ENCODE results near the gene ANO4. TPM values are rescaled to one million over a fixed set of nuclear protein-coding genes. Genes with fewer than 3 reads are reported as not detected.

Gene ANO4
- total RNA-seq, 1 donor from 2014 or later = 0.74 TPM

DNA sequence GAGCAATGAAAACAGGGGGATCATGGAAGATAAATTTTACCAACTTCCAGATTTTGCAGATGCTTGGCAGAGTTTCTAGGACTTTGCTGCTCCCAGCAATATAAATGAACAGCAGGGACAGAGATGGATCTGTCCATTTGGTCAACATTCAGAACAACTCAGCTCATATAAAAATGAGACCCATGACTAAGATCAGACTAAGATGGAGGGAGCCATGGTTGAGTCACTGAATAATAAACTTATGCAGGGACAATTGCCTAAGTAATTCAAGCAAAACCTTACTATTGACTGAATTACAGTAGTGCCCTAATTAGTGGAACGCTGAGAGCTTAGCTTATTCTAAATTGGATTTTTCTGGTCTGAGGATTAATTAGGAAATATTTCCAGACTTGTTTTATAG is 210.3 kb downstream of the ANO4 start:
- Histone ChIP-seq H3K4me1 (no peaks in the 10 kb centered on the region), H3K4me3 (no peak overlapping the region), H3K9me3 (no peaks in the 10 kb centered on the region), H3K27ac (no peak overlapping the region), H3K27me3 (no peaks in the 10 kb centered on the region), H3K36me3 (no peaks in the 10 kb centered on the region)
- DNase-seq (ENCODE audit: extremely low spot score in 2 of 2) = no peak
- intact Hi-C loops (cut with DNase I) = no loop called here
- TF ChIP-seq, protein P1, sequence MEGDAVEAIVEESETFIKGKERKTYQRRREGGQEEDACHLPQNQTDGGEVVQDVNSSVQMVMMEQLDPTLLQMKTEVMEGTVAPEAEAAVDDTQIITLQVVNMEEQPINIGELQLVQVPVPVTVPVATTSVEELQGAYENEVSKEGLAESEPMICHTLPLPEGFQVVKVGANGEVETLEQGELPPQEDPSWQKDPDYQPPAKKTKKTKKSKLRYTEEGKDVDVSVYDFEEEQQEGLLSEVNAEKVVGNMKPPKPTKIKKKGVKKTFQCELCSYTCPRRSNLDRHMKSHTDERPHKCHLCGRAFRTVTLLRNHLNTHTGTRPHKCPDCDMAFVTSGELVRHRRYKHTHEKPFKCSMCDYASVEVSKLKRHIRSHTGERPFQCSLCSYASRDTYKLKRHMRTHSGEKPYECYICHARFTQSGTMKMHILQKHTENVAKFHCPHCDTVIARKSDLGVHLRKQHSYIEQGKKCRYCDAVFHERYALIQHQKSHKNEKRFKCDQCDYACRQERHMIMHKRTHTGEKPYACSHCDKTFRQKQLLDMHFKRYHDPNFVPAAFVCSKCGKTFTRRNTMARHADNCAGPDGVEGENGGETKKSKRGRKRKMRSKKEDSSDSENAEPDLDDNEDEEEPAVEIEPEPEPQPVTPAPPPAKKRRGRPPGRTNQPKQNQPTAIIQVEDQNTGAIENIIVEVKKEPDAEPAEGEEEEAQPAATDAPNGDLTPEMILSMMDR (IDR thresholded peaks at IDR 0.05) = no peak
- TF ChIP-seq POLR2A (IDR thresholded peaks at IDR 0.05) = no peak
- no peak for TF ChIP-seq POLR2AphosphoS5 (IDR thresholded peaks at IDR 0.05; ENCODE audit: insufficient read depth in 1 of 2, low read depth in 1 of 2)

DNA sequence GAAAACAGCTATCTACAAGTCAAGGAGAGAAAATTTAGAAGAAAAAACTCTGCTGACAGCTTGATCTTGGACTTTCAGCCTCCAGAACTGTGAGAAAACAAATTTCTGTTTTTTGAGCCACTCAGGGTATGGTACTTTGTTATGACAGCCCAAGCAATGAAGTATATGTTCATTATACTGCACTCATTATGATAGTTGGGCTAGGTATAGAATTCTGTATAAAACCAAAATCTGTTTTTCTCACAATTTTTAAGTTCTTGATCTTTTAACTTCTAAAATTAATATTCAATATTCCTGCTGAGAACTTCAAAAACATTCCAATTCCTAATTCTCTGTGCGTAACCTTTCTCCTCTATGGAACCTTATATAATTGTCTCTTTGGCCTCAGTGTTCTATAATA is 214.7 kb downstream of the ANO4 start:
- Histone ChIP-seq H3K9me3 (no peaks in the 10 kb centered on the region), H3K36me3 (no peaks in the 10 kb centered on the region), H3K27ac (no peak overlapping the region), H3K27me3 (no peaks in the 10 kb centered on the region), H3K4me3 (no peak overlapping the region), H3K4me1 (no peaks in the 10 kb centered on the region)
- no peak for DNase-seq (ENCODE audit: extremely low spot score in 2 of 2)
- intact Hi-C loops (cut with DNase I) = no loop called here
- TF ChIP-seq POLR2A (IDR thresholded peaks at IDR 0.05) (no peak), POLR2AphosphoS5 (IDR thresholded peaks at IDR 0.05; ENCODE audit: insufficient read depth in 1 of 2, low read depth in 1 of 2) (no peak)
- TF ChIP-seq, protein P1 (IDR thresholded peaks at IDR 0.05) = no peak

DNA sequence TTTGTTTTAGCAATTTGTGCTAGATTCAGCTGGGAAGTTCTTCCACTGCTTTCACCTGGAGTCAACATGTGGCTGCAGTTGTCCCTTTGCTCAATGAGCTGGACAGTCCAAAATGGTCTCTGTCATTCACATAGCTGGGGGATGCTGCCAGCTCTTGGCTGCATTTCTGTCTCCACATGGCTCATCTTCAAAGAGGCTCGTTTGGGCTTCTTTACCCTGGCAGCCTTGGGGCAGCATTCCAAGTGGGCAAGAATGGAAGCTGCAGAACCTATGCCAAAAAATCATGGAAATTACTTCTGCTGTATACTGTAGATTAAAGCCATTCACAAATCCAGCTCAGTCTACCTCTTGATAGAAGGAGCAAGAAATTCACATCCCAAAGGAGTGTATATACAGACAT is 216.3 kb downstream of the ANO4 start:
- TF ChIP-seq POLR2AphosphoS5 (IDR thresholded peaks at IDR 0.05; ENCODE audit: insufficient read depth in 1 of 2, low read depth in 1 of 2) = no peak
- TF ChIP-seq, protein P1 (IDR thresholded peaks at IDR 0.05) = no peak
- Histone ChIP-seq H3K4me3 (no peak overlapping the region), H3K9me3 (no peaks in the 10 kb centered on the region), H3K36me3 (no peaks in the 10 kb centered on the region), H3K27ac (no peak overlapping the region), H3K27me3 (no peaks in the 10 kb centered on the region), H3K4me1 (no peaks in the 10 kb centered on the region)
- intact Hi-C loops (cut with DNase I) = no loop called here
- DNase-seq (ENCODE audit: extremely low spot score in 2 of 2) = no peak

DNA sequence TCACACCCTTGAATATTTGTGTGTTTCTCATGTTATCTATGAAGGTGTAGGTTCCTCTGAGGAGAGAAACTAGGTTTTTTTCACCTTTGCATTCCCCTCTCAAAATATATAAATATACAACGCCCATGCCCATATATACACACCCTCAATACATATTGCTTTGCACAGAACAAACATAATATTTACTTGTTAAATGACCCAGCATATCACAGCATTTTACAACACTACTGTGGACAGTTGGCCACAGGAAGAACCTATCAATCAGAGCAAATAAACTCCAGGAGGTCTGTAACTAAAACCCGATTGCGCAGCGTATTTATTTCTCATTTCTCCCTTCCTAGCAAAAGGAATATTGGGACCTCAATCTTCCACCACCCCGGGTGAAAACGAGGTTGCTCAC is 219.4 kb downstream of the ANO4 start:
- DNase-seq (ENCODE audit: extremely low spot score in 2 of 2) = no peak
- intact Hi-C loops (cut with DNase I) = no loop called here
- TF ChIP-seq, protein P1 (IDR thresholded peaks at IDR 0.05) = no peak
- TF ChIP-seq POLR2AphosphoS5 (IDR thresholded peaks at IDR 0.05; ENCODE audit: insufficient read depth in 1 of 2, low read depth in 1 of 2) (no peak), POLR2A (IDR thresholded peaks at IDR 0.05) (no peak)

DNA sequence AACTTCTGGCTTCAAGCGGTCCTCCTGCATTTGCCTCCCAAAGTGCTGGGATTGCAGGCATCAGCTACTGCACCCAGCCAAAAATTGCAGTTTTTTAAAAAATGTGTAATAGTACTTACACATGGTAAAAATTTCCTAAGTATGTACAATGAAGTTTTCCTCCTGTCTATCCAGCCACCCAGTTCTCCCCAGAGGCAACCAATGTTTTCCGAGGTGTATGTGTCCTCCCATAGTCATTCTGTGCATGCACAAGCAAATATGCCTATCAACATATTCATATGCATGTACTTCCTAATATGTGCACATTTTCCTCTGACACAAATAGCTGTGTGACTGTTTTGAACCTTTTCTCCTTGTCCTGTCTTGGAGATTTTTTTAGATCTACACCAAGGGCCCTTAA is 220.5 kb downstream of the ANO4 start:
- H3K4me1 ChIP-seq = no peaks in the 10 kb centered on the region
- H3K27ac ChIP-seq = no peak overlapping the region
- H3K9me3 ChIP-seq = no peaks in the 10 kb centered on the region
- H3K4me3 ChIP-seq = no peak overlapping the region
- TF ChIP-seq POLR2AphosphoS5 (IDR thresholded peaks at IDR 0.05; ENCODE audit: insufficient read depth in 1 of 2, low read depth in 1 of 2) = no peak
- TF ChIP-seq POLR2A (IDR thresholded peaks at IDR 0.05) = no peak
- TF ChIP-seq, protein P1 (IDR thresholded peaks at IDR 0.05) = no peak
- no peaks in the 10 kb centered on the region for H3K36me3 ChIP-seq
- DNase-seq (ENCODE audit: extremely low spot score in 2 of 2) = no peak
- intact Hi-C loops (cut with DNase I) = no loop called here
- no peaks in the 10 kb centered on the region for H3K27me3 ChIP-seq

More for the DNA sequence above, 219.4 kb downstream of the ANO4 start:
- no peaks in the 10 kb centered on the region for H3K27me3 ChIP-seq
- no peak overlapping the region for H3K4me3 ChIP-seq
- no peak overlapping the region for H3K27ac ChIP-seq
- H3K9me3 ChIP-seq = no peaks in the 10 kb centered on the region
- no peaks in the 10 kb centered on the region for H3K36me3 ChIP-seq
- no peaks in the 10 kb centered on the region for H3K4me1 ChIP-seq
